CD14-positive monocyte (primary cell): ENCODE measurements around the gene ZNF398. TPM values are rescaled to one million over a fixed set of nuclear protein-coding genes. Genes with fewer than 3 reads are reported as not detected.

Source experiments
- DNase-seq, 3 donors: peaks; one replicate each; pipeline ENCODE4 v3.0.0-alpha.2; 2011 to 2022
- H2AFZ ChIP-seq: 2 replicates; pipeline ENCODE4 v1.6.0; 2012; ENCODE audit warnings: mild to moderate bottlenecking, low read depth, low read length, inconsistent platforms; ENCODE audit not compliant: insufficient read depth, poor library complexity, severe bottlenecking
- H3K27ac ChIP-seq, 2 donors: 1 replicate in 1 of 2; 2 replicates in 1 of 2; pipeline ENCODE4 v1.5.1; 2012 to 2013; ENCODE audit warnings: low read length in 2 of 2, control low read depth in 1 of 2, inconsistent platforms in 1 of 2, low read depth in 1 of 2, mild to moderate bottlenecking in 1 of 2
- H3K27me3 ChIP-seq, 2 donors: one replicate each; pipeline versions ENCODE4 v1.6.0 to v1.6.1; 2011 to 2013; ENCODE audit warnings: low read length in 2 of 2; ENCODE audit not compliant: control insufficient read depth in 2 of 2, insufficient read depth in 2 of 2
- H3K36me3 ChIP-seq, 2 donors: replicated peaks in 1 of 2; 1 replicate in 1 of 2; 2 replicates in 1 of 2; pipeline versions ENCODE4 v1.5.1 to v1.6.1; 2012 to 2013; ENCODE audit warnings: low read length in 2 of 2, control low read depth in 1 of 2, inconsistent platforms in 1 of 2, mild to moderate bottlenecking in 1 of 2; ENCODE audit not compliant: insufficient read depth in 2 of 2, control insufficient read depth in 1 of 2
- H3K4me1 ChIP-seq, 2 donors: 1 replicate in 1 of 2; 2 replicates in 1 of 2; pipeline versions ENCODE4 v1.5.1 to v1.6.1; 2012 to 2013; ENCODE audit warnings: low read length in 2 of 2, control low read depth in 1 of 2, inconsistent platforms in 1 of 2, mild to moderate bottlenecking in 1 of 2, moderate library complexity in 1 of 2; ENCODE audit not compliant: insufficient read depth in 2 of 2, control insufficient read depth in 1 of 2
- H3K4me2 ChIP-seq: replicated peaks from 2 replicates; pipeline ENCODE3; 2012; ENCODE audit warnings: low read length, moderate library complexity, mild to moderate bottlenecking; ENCODE audit not compliant: poor library complexity, severe bottlenecking; ENCODE audit errors: extremely low read depth
- H3K4me3 ChIP-seq, 3 experiments: fragments of 200-600 bp in 1 of 3; sonication (generic) in 1 of 3; replicated peaks in 1 of 3; 1 replicate in 2 of 3; 2 replicates in 1 of 3; pipeline ENCODE4 v1.5.1; 2011 to 2013; ENCODE audit warnings: low read length in 3 of 3, mild to moderate bottlenecking in 3 of 3, control low read depth in 2 of 3, low read depth in 2 of 3, inconsistent platforms in 1 of 3, moderate library complexity in 1 of 3
- H3K79me2 ChIP-seq: 2 replicates; pipeline ENCODE4 v1.6.0; 2012; ENCODE audit warnings: mild to moderate bottlenecking, control low read depth, inconsistent platforms, low read length, moderate library complexity; ENCODE audit not compliant: insufficient read depth
- H3K9ac ChIP-seq: 2 replicates; pipeline ENCODE4 v1.6.0; 2017; ENCODE audit warnings: low read length, mild to moderate bottlenecking; ENCODE audit not compliant: insufficient read depth, poor library complexity, severe bottlenecking
- H3K9me3 ChIP-seq, 2 donors: replicated peaks in 1 of 2; 1 replicate in 1 of 2; 2 replicates in 1 of 2; pipeline versions ENCODE4 v1.5.1 to v1.6.1; 2012 to 2013; ENCODE audit warnings: low read length in 2 of 2, control low read depth in 1 of 2; ENCODE audit not compliant: control insufficient read depth in 1 of 2, insufficient read depth in 1 of 2
- H4K20me1 ChIP-seq: 2 replicates; pipeline ENCODE4 v1.6.0; 2012; ENCODE audit warnings: mild to moderate bottlenecking, low read length, control low read depth, moderate library complexity; ENCODE audit not compliant: insufficient read depth
- H3K27ac Mint-ChIP-seq, 7 donors: one replicate each; pipeline ENCODE4 v1.8.0; 2020; ENCODE audit warnings: mild to moderate bottlenecking in 7 of 7, mixed read lengths in 7 of 7, moderate library complexity in 6 of 7, inconsistent platforms in 2 of 7
- H3K27me3 Mint-ChIP-seq, 3 donors: one replicate each; pipeline ENCODE4 v1.8.0; 2021 to 2022; ENCODE audit warnings: low read depth in 3 of 3, mild to moderate bottlenecking in 3 of 3, mixed read lengths in 3 of 3, moderate library complexity in 3 of 3, inconsistent platforms in 1 of 3
- H3K36me3 Mint-ChIP-seq, 2 donors: one replicate each; pipeline ENCODE4 v1.8.0; 2020; ENCODE audit warnings: mixed read lengths in 2 of 2, inconsistent platforms in 1 of 2, mild to moderate bottlenecking in 1 of 2
- H3K4me1 Mint-ChIP-seq: one replicate; pipeline ENCODE4 v1.8.0; 2020; ENCODE audit warnings: mild to moderate bottlenecking, mixed read lengths
- H3K4me3 Mint-ChIP-seq, 2 donors: one replicate each; pipeline ENCODE4 v1.8.0; 2020; ENCODE audit warnings: mild to moderate bottlenecking in 2 of 2, mixed read lengths in 2 of 2, moderate library complexity in 1 of 2
- H3K9me3 Mint-ChIP-seq, 7 donors: one replicate each; pipeline ENCODE4 v1.8.0; 2020 to 2022; ENCODE audit warnings: mixed read lengths in 7 of 7, mild to moderate bottlenecking in 6 of 7, moderate library complexity in 6 of 7, inconsistent platforms in 2 of 7
- WGBS: methylation state at CpG from one replicate; pipeline ENCODE4 v1.1.5; 2013; ENCODE audit warnings: missing lambda C conversion rate; ENCODE audit not compliant: insufficient coverage; 5-methylcytosine and 5-hydroxymethylcytosine counted together
- intact Hi-C, 2 donors: fragments of 100-400 bp; cut with micrococcal nuclease; formaldehyde crosslinking; loops; one replicate each; pipeline versions ENCODE4 v1.15.0 to v1.15.1; 2023
- polyA plus RNA-seq, 3 donors: library from polyadenylated mRNA; depleted of rRNA in 1 of 3; unstranded in 2 of 3; stranded (reverse) in 1 of 3; fragments of 300-500 nt in 2 of 3; fragments of >200 nt in 1 of 3; fragmentation: Illumina TruSeq in 2 of 3; gene quantifications; 1 replicate in 2 of 3; 2 replicates in 1 of 3; pipeline ENCODE4 v1.2.3, GENCODE V29; 2012 to 2021
- TF ChIP-seq, protein P1 (sequence below): fragments of 200-600 bp; IDR thresholded peaks from one replicate; pipeline ENCODE4 v1.8.0; 2022; ENCODE audit warnings: antibody characterized with exemption, mild to moderate bottlenecking

ZNF398 gene
- polyA plus RNA-seq, 3 donors: 3.0 to 3.7 (median 3.1) TPM

- no peaks in the 10 kb centered on the region for H4K20me1 ChIP-seq
- intact Hi-C loops: no loop called here
- no peaks in the 10 kb centered on the region for H3K27me3 ChIP-seq
- H3K9me3 ChIP-seq: no peaks in the 10 kb centered on the region
- H3K36me3 ChIP-seq: no peaks in the 10 kb centered on the region
- TF ChIP-seq, protein P1, sequence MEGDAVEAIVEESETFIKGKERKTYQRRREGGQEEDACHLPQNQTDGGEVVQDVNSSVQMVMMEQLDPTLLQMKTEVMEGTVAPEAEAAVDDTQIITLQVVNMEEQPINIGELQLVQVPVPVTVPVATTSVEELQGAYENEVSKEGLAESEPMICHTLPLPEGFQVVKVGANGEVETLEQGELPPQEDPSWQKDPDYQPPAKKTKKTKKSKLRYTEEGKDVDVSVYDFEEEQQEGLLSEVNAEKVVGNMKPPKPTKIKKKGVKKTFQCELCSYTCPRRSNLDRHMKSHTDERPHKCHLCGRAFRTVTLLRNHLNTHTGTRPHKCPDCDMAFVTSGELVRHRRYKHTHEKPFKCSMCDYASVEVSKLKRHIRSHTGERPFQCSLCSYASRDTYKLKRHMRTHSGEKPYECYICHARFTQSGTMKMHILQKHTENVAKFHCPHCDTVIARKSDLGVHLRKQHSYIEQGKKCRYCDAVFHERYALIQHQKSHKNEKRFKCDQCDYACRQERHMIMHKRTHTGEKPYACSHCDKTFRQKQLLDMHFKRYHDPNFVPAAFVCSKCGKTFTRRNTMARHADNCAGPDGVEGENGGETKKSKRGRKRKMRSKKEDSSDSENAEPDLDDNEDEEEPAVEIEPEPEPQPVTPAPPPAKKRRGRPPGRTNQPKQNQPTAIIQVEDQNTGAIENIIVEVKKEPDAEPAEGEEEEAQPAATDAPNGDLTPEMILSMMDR: no peak
- Mint-ChIP-seq H3K36me3 (no peaks in the 10 kb centered on the region), H3K27ac (no peak overlapping the region), H3K4me1 (no peaks in the 10 kb centered on the region), H3K9me3 (peaks cover 0 to 3% (median 0%) of the 10 kb centered on the region in 7 donors), H3K4me3 (no peak overlapping the region), H3K27me3 (no peaks in the 10 kb centered on the region)
- H3K9ac ChIP-seq: no peak overlapping the region
- DNase-seq: no peak
- no peaks in the 10 kb centered on the region for H3K79me2 ChIP-seq
- H2AFZ ChIP-seq: no peak overlapping the region
- no peaks in the 10 kb centered on the region for H3K4me1 ChIP-seq
- H3K4me2 ChIP-seq: no peak overlapping the region
- no peak overlapping the region for H3K4me3 ChIP-seq
- no peak overlapping the region for H3K27ac ChIP-seq
- 98% methylated on average over 25 of the region's 25 CpGs for WGBS
Observed at GRCh38 chr7:149104749-149105148, 42.5 kb upstream of the ZNF398 start.

- Histone ChIP-seq H3K27ac (no peak overlapping the region), H3K4me2 (no peak overlapping the region), H3K4me3 (no peak overlapping the region), H3K27me3 (no peaks in the 10 kb centered on the region), H3K9ac (no peak overlapping the region), H3K79me2 (no peaks in the 10 kb centered on the region), H3K36me3 (no peaks in the 10 kb centered on the region), H4K20me1 (no peaks in the 10 kb centered on the region), H3K9me3 (no peaks in the 10 kb centered on the region), H2AFZ (no peak overlapping the region), H3K4me1 (no peaks in the 10 kb centered on the region)
- no peaks in the 10 kb centered on the region for H3K4me1 Mint-ChIP-seq
- 100% methylated on average over 5 of the region's 12 CpGs for whole genome bisulfite sequencing
- no peak overlapping the region for H3K27ac Mint-ChIP-seq
- intact Hi-C loops: no loop called here
- no peak for DNase-seq
- no peaks in the 10 kb centered on the region for H3K36me3 Mint-ChIP-seq
- peaks cover 0 to 1% (median 0%) of the 10 kb centered on the region in 3 donors for H3K27me3 Mint-ChIP-seq
- TF ChIP-seq, protein P1: no peak
- H3K4me3 Mint-ChIP-seq: no peak overlapping the region
- peaks cover 0 to 3% (median 0%) of the 10 kb centered on the region in 7 donors for H3K9me3 Mint-ChIP-seq
Observed at GRCh38 chr7:149109969-149110368, 37.3 kb upstream of the ZNF398 start.
